Measurements from ENCODE around the gene MYO3B.

- TF ChIP-seq, protein P1, sequence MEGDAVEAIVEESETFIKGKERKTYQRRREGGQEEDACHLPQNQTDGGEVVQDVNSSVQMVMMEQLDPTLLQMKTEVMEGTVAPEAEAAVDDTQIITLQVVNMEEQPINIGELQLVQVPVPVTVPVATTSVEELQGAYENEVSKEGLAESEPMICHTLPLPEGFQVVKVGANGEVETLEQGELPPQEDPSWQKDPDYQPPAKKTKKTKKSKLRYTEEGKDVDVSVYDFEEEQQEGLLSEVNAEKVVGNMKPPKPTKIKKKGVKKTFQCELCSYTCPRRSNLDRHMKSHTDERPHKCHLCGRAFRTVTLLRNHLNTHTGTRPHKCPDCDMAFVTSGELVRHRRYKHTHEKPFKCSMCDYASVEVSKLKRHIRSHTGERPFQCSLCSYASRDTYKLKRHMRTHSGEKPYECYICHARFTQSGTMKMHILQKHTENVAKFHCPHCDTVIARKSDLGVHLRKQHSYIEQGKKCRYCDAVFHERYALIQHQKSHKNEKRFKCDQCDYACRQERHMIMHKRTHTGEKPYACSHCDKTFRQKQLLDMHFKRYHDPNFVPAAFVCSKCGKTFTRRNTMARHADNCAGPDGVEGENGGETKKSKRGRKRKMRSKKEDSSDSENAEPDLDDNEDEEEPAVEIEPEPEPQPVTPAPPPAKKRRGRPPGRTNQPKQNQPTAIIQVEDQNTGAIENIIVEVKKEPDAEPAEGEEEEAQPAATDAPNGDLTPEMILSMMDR (IDR thresholded peaks at IDR 0.05), result no peak
- no peak for TF ChIP-seq POLR2A (IDR thresholded peaks at IDR 0.05)
Observed at GRCh38 chr2:170322140-170322766, 144.3 kb downstream of the MYO3B start.

Data from uterus (tissue), 2 donors.